H9 (cell line): ENCODE data around the gene TMEM135. TPM values are rescaled to one million over a fixed set of nuclear protein-coding genes. Genes with fewer than 3 reads are reported as not detected.

ENCODE experiments used
- DNase-seq: peaks from one replicate; pipeline ENCODE4 v3.0.0-alpha.2; 2017
- H2AFZ ChIP-seq: one replicate; pipeline ENCODE4 v1.6.1; 2013; ENCODE audit warnings: mild to moderate bottlenecking, low read length, control low read depth, moderate library complexity
- H2AK5ac ChIP-seq: 2 replicates; pipeline ENCODE4 v1.6.1; 2013; ENCODE audit warnings: low read length, control low read depth, mixed read lengths; ENCODE audit not compliant: insufficient read length
- H2BK120ac ChIP-seq: one replicate; pipeline ENCODE4 v1.6.1; 2013; ENCODE audit warnings: low read depth, mild to moderate bottlenecking, low read length, control low read depth, inconsistent platforms; ENCODE audit not compliant: poor library complexity, severe bottlenecking
- H2BK12ac ChIP-seq: 2 replicates; pipeline ENCODE4 v1.6.1; 2013; ENCODE audit warnings: low read length, control low read depth, mixed read lengths, low read depth; ENCODE audit not compliant: insufficient read length
- H2BK15ac ChIP-seq: 2 replicates; pipeline ENCODE4 v1.6.1; 2013; ENCODE audit warnings: low read depth, low read length, control low read depth
- H2BK20ac ChIP-seq: one replicate; pipeline ENCODE4 v1.6.1; 2013; ENCODE audit warnings: low read depth, mild to moderate bottlenecking, low read length, control low read depth, inconsistent platforms; ENCODE audit not compliant: poor library complexity, severe bottlenecking
- H2BK5ac ChIP-seq: 2 replicates; pipeline ENCODE4 v1.6.1; 2013; ENCODE audit warnings: low read length, control low read depth, mixed read lengths; ENCODE audit not compliant: insufficient read length
- H3K14ac ChIP-seq: 2 replicates; pipeline ENCODE4 v1.6.1; 2013; ENCODE audit warnings: low read length, control low read depth; ENCODE audit not compliant: insufficient read depth
- H3K18ac ChIP-seq: 2 replicates; pipeline ENCODE4 v1.6.1; 2013; ENCODE audit warnings: low read depth, mild to moderate bottlenecking, mixed read lengths, low read length, control low read depth; ENCODE audit not compliant: insufficient read length
- H3K23ac ChIP-seq: 2 replicates; pipeline ENCODE4 v1.6.1; 2013; ENCODE audit warnings: low read length, control low read depth, mixed read lengths, low read depth; ENCODE audit not compliant: insufficient read length
- H3K23me2 ChIP-seq: 2 replicates; pipeline ENCODE4 v1.6.1; 2013; ENCODE audit warnings: low read depth, mild to moderate bottlenecking, mixed read lengths, low read length, control low read depth; ENCODE audit not compliant: insufficient read length, poor library complexity, severe bottlenecking
- H3K27ac ChIP-seq: 2 replicates; pipeline ENCODE4 v1.5.1; 2013; ENCODE audit warnings: low read length, control low read depth, mixed read lengths, low read depth; ENCODE audit not compliant: insufficient read length
- H3K27me3 ChIP-seq: 2 replicates; pipeline ENCODE4 v1.6.1; 2013; ENCODE audit warnings: low read length, control low read depth, inconsistent platforms; ENCODE audit not compliant: insufficient read depth
- H3K4ac ChIP-seq: 2 replicates; pipeline ENCODE4 v1.6.1; 2013; ENCODE audit warnings: low read depth, mild to moderate bottlenecking, control low read depth, inconsistent platforms, low read length, moderate library complexity
- H3K4me1 ChIP-seq: 2 replicates; pipeline ENCODE4 v1.6.1; 2013; ENCODE audit warnings: low read length, control low read depth, inconsistent platforms; ENCODE audit not compliant: insufficient read depth
- H3K4me2 ChIP-seq: 2 replicates; pipeline ENCODE4 v1.6.1; 2013; ENCODE audit warnings: low read length, control low read depth, mixed read lengths; ENCODE audit not compliant: insufficient read length, insufficient read depth
- H3K56ac ChIP-seq: 2 replicates; pipeline ENCODE4 v1.6.1; 2013; ENCODE audit warnings: low read depth, mild to moderate bottlenecking, mixed read lengths, low read length, control low read depth; ENCODE audit not compliant: insufficient read length
- H3K79me1 ChIP-seq: 2 replicates; pipeline ENCODE4 v1.6.1; 2013; ENCODE audit warnings: low read depth, mild to moderate bottlenecking, moderate library complexity, low read length, control low read depth, inconsistent platforms; ENCODE audit not compliant: insufficient read depth, poor library complexity, severe bottlenecking
- H3K79me2 ChIP-seq: 2 replicates; pipeline ENCODE4 v1.6.1; 2013; ENCODE audit warnings: low read length, control low read depth, inconsistent platforms; ENCODE audit not compliant: insufficient read depth
- H3K9ac ChIP-seq: 2 replicates; pipeline ENCODE4 v1.6.1; 2013; ENCODE audit warnings: low read length, control low read depth, mixed read lengths; ENCODE audit not compliant: insufficient read length; ENCODE audit errors: extremely low read depth
- H3K9me3 ChIP-seq: one replicate; pipeline ENCODE4 v1.6.1; 2013; ENCODE audit warnings: low read depth, low read length, inconsistent platforms; ENCODE audit not compliant: control insufficient read depth
- H3T11ph ChIP-seq: one replicate; pipeline ENCODE4 v1.6.1; 2013; ENCODE audit warnings: mild to moderate bottlenecking, low read length, control low read depth, inconsistent platforms
- H4K20me1 ChIP-seq: one replicate; pipeline ENCODE4 v1.6.1; 2013; ENCODE audit not compliant: control insufficient read depth, insufficient read length, insufficient read depth
- H4K5ac ChIP-seq: 2 replicates; pipeline ENCODE4 v1.6.1; 2013; ENCODE audit warnings: low read depth, mild to moderate bottlenecking, mixed read lengths, low read length, control low read depth; ENCODE audit not compliant: insufficient read length
- H4K8ac ChIP-seq: replicated peaks from 2 replicates; pipeline ENCODE4 v1.6.1; 2013; ENCODE audit warnings: low read length, control low read depth, mixed read lengths, low read depth; ENCODE audit not compliant: insufficient read length
- H4K91ac ChIP-seq: 2 replicates; pipeline ENCODE4 v1.6.1; 2013; ENCODE audit warnings: low read depth, mild to moderate bottlenecking, moderate library complexity, mixed read lengths, low read length, control low read depth; ENCODE audit not compliant: insufficient read length
- H3K27ac Mint-ChIP-seq, 3 experiments: 2 replicates in 2 of 3; 3 replicates in 1 of 3; pipeline ENCODE4 v1.8.0; 2020 to 2021; ENCODE audit warnings: mixed read lengths in 3 of 3, mild to moderate bottlenecking in 1 of 3, moderate library complexity in 1 of 3
- H3K27me3 Mint-ChIP-seq: 2 replicates; pipeline ENCODE4 v1.8.0; 2021; ENCODE audit warnings: low read depth, mild to moderate bottlenecking, moderate library complexity, mixed read lengths
- H3K36me3 Mint-ChIP-seq, 3 experiments: 2 replicates in 2 of 3; 3 replicates in 1 of 3; pipeline ENCODE4 v1.8.0; 2020 to 2021; ENCODE audit warnings: low read depth in 3 of 3, mixed read lengths in 3 of 3; ENCODE audit not compliant: insufficient read depth in 1 of 3
- H3K4me1 Mint-ChIP-seq, 2 experiments: 2 replicates each; pipeline ENCODE4 v1.8.0; 2020; ENCODE audit warnings: mixed read lengths in 2 of 2
- H3K4me3 Mint-ChIP-seq, 2 experiments: 2 replicates in 1 of 2; 3 replicates in 1 of 2; pipeline ENCODE4 v1.8.0; 2020 to 2021; ENCODE audit warnings: mild to moderate bottlenecking in 2 of 2, mixed read lengths in 2 of 2, moderate library complexity in 1 of 2
- H3K9me3 Mint-ChIP-seq, 2 experiments: 2 replicates in 1 of 2; 3 replicates in 1 of 2; pipeline ENCODE4 v1.8.0; 2020; ENCODE audit warnings: mild to moderate bottlenecking in 2 of 2, mixed read lengths in 2 of 2, moderate library complexity in 1 of 2
- total RNA-seq: library from RNA; stranded (reverse); gene quantifications from 2 replicates; pipeline ENCODE4 v1.2.1, GENCODE V29; 2021
- TF ChIP-seq, protein P1 (sequence below): fragments of 200-600 bp; sonication (generic); conservative IDR thresholded peaks from 3 replicates; pipeline ENCODE4 v1.8.0; 2021; ENCODE audit warnings: antibody characterized with exemption, mild to moderate bottlenecking

Gene TMEM135
- total RNA-seq, 1 experiment from 2014 or later, result 25.2 TPM

DNA sequence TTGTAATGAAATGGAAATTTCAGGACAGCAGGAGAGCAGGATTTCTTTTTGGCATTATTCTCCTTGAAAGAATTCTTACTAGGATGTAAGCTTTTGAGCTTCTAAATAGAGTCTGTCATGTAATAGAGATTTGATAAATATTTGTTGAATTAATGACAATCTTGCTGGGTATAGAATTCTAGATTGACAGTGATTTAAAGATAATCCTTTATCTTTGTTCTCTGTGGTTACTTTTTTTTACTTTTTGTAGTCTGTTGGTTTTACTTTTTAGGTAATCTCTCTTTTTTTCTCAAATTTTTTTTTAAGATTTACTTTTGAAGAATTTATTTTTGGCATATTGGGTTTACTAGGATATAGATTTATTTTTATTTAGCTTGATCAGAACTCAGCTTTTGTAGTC, 54.8 kb downstream of the TMEM135 start:
- no peak overlapping the region for H3K14ac ChIP-seq
- H3K9ac ChIP-seq, result no peak overlapping the region
- H3K27me3 ChIP-seq, result no peaks in the 10 kb centered on the region
- no peak overlapping the region for H2BK15ac ChIP-seq
- no peaks in the 10 kb centered on the region for H3K23me2 ChIP-seq
- no peak for DNase-seq
- no peak overlapping the region for H3K18ac ChIP-seq
- no peak overlapping the region for H2BK5ac ChIP-seq
- no peak overlapping the region for H3K27ac Mint-ChIP-seq
- H2BK12ac ChIP-seq, result no peak overlapping the region
- no peak overlapping the region for H3K23ac ChIP-seq
- no peaks in the 10 kb centered on the region for H4K20me1 ChIP-seq
- H2AK5ac ChIP-seq, result no peak overlapping the region
- no peak overlapping the region for H4K8ac ChIP-seq
- H3K4me1 ChIP-seq, result no peaks in the 10 kb centered on the region
- H2AFZ ChIP-seq, result no peak overlapping the region
- H3K4me1 Mint-ChIP-seq, result peaks cover 0 to under 1% of the 10 kb centered on the region in 2 experiments; a peak in 2 of 4 replicates
- H3K9me3 ChIP-seq, result no peaks in the 10 kb centered on the region
- no peak overlapping the region for H2BK120ac ChIP-seq
- H3K79me1 ChIP-seq, result no peaks in the 10 kb centered on the region
- no peak overlapping the region for H4K5ac ChIP-seq
- TF ChIP-seq, protein P1, sequence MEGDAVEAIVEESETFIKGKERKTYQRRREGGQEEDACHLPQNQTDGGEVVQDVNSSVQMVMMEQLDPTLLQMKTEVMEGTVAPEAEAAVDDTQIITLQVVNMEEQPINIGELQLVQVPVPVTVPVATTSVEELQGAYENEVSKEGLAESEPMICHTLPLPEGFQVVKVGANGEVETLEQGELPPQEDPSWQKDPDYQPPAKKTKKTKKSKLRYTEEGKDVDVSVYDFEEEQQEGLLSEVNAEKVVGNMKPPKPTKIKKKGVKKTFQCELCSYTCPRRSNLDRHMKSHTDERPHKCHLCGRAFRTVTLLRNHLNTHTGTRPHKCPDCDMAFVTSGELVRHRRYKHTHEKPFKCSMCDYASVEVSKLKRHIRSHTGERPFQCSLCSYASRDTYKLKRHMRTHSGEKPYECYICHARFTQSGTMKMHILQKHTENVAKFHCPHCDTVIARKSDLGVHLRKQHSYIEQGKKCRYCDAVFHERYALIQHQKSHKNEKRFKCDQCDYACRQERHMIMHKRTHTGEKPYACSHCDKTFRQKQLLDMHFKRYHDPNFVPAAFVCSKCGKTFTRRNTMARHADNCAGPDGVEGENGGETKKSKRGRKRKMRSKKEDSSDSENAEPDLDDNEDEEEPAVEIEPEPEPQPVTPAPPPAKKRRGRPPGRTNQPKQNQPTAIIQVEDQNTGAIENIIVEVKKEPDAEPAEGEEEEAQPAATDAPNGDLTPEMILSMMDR, result no peak
- peaks cover 13 to 20% of the 10 kb centered on the region in 2 experiments for H3K9me3 Mint-ChIP-seq
- peaks cover 11 to 29% (median 23%) of the 10 kb centered on the region in 3 experiments for H3K36me3 Mint-ChIP-seq
- H3K4ac ChIP-seq, result no peak overlapping the region
- no peak overlapping the region for H3K4me2 ChIP-seq
- H3K27ac ChIP-seq, result no peak overlapping the region
- no peak overlapping the region for H3K4me3 Mint-ChIP-seq
- H3K79me2 ChIP-seq, result no peaks in the 10 kb centered on the region; the same call in 1 of the 2 replicates
- no peak overlapping the region for H2BK20ac ChIP-seq
- no peak overlapping the region for H3T11ph ChIP-seq
- no peak overlapping the region for H3K56ac ChIP-seq
- no peak overlapping the region for H4K91ac ChIP-seq
- peaks cover 11% of the 10 kb centered on the region for H3K27me3 Mint-ChIP-seq
